Loucy (cell line): Measurements from ENCODE around the gene CPA4.

Experiments used
- H2AFZ ChIP-seq: fragments of 200-600 bp; sonication (generic); 2 replicates; pipeline ENCODE4 v1.6.0; 2016; ENCODE audit warnings: antibody characterized with exemption, mild to moderate bottlenecking, low read length, moderate library complexity
- H3F3A ChIP-seq: fragments of 200-600 bp; 2 replicates; pipeline ENCODE4 v1.6.0; 2016; ENCODE audit warnings: antibody characterized with exemption, low read depth, mild to moderate bottlenecking
- H3K27me3 ChIP-seq: fragments of 200-600 bp; sonication (generic); 2 replicates; pipeline ENCODE4 v1.6.1; 2014; ENCODE audit warnings: low read length, mild to moderate bottlenecking; ENCODE audit not compliant: insufficient read depth, poor library complexity, severe bottlenecking
- H3K36me3 ChIP-seq: fragments of 200-600 bp; sonication (generic); 2 replicates; pipeline ENCODE4 v1.6.1; 2016; ENCODE audit warnings: low read length; ENCODE audit not compliant: insufficient read depth
- H3K4me1 ChIP-seq: fragments of 200-600 bp; sonication (generic); 2 replicates; pipeline ENCODE4 v1.5.1; 2014; ENCODE audit warnings: low read length, mild to moderate bottlenecking; ENCODE audit not compliant: insufficient read depth, poor library complexity, severe bottlenecking
- H3K4me2 ChIP-seq: fragments of 200-600 bp; sonication (generic); 2 replicates; pipeline ENCODE4 v1.6.0; 2014; ENCODE audit warnings: antibody characterized with exemption, low read length, low read depth, mild to moderate bottlenecking; ENCODE audit not compliant: poor library complexity, severe bottlenecking
- H3K4me3 ChIP-seq: fragments of 200-600 bp; sonication (generic); 2 replicates; pipeline ENCODE4 v1.5.1; 2014; ENCODE audit warnings: low read length, mild to moderate bottlenecking, mixed read lengths; ENCODE audit not compliant: poor library complexity, severe bottlenecking
- H3K79me2 ChIP-seq: fragments of 200-600 bp; sonication (generic); 2 replicates; pipeline ENCODE4 v1.6.1; 2014; ENCODE audit warnings: low read length; ENCODE audit not compliant: insufficient read depth
- H3K9ac ChIP-seq: fragments of 200-600 bp; sonication (generic); 2 replicates; pipeline ENCODE4 v1.6.0; 2014; ENCODE audit warnings: mild to moderate bottlenecking, low read depth, low read length, moderate library complexity; ENCODE audit not compliant: poor library complexity, severe bottlenecking
- H3K9me2 ChIP-seq: fragments of 200-600 bp; sonication (generic); replicated peaks from 2 replicates; pipeline ENCODE4 v1.6.1; 2016; ENCODE audit warnings: low read depth, low read length, mixed read lengths
- H3K9me3 ChIP-seq: fragments of 200-600 bp; sonication (generic); 2 replicates; pipeline ENCODE4 v1.6.1; 2014; ENCODE audit warnings: mild to moderate bottlenecking, antibody characterized with exemption, low read length, low read depth; ENCODE audit not compliant: insufficient read depth
- H4K20me1 ChIP-seq: fragments of 200-600 bp; sonication (generic); 2 replicates; pipeline ENCODE4 v1.6.0; 2014; ENCODE audit warnings: antibody characterized with exemption, low read length, mild to moderate bottlenecking; ENCODE audit not compliant: insufficient read depth, poor library complexity, severe bottlenecking
- CTCF ChIP-seq: fragments of 200-600 bp; sonication (generic); conservative IDR thresholded peaks from 2 replicates; pipeline ENCODE4 v1.5.1; 2014; ENCODE audit warnings: mild to moderate bottlenecking, antibody characterized with exemption, low read length
- EZH2phosphoT487 ChIP-seq: fragments of 200-600 bp; IDR thresholded peaks from 2 replicates; pipeline ENCODE4 v1.6.1; 2018; ENCODE audit warnings: antibody characterized with exemption, mild to moderate bottlenecking, moderate library complexity, borderline replicate concordance

The CPA4 gene

GRCh38 chr7:130341882-130342281 is 48.9 kb downstream of the CPA4 start:
- H3K9ac ChIP-seq: no peak overlapping the region
- no peak overlapping the region for H3K4me2 ChIP-seq
- H3K4me3 ChIP-seq: no peak overlapping the region
- H4K20me1 ChIP-seq: no peaks in the 10 kb centered on the region
- no peak overlapping the region for H2AFZ ChIP-seq
- no peaks in the 10 kb centered on the region for H3K4me1 ChIP-seq
- no peaks in the 10 kb centered on the region for H3K79me2 ChIP-seq
- H3F3A ChIP-seq: no peaks in the 10 kb centered on the region
- H3K9me3 ChIP-seq: no peaks in the 10 kb centered on the region
- no peaks in the 10 kb centered on the region for H3K9me2 ChIP-seq
- H3K27me3 ChIP-seq: no peaks in the 10 kb centered on the region
- H3K36me3 ChIP-seq: no peaks in the 10 kb centered on the region
- TF ChIP-seq EZH2phosphoT487: no peak
- no peak for TF ChIP-seq CTCF

- no peaks in the 10 kb centered on the region for H3K36me3 ChIP-seq
- H3K9me3 ChIP-seq: no peaks in the 10 kb centered on the region
- no peaks in the 10 kb centered on the region for H3K9me2 ChIP-seq
- H3F3A ChIP-seq: no peaks in the 10 kb centered on the region
- H3K9ac ChIP-seq: no peak overlapping the region
- H4K20me1 ChIP-seq: no peaks in the 10 kb centered on the region
- no peaks in the 10 kb centered on the region for H3K27me3 ChIP-seq
- H2AFZ ChIP-seq: no peak overlapping the region
- H3K4me2 ChIP-seq: no peak overlapping the region
- H3K79me2 ChIP-seq: no peaks in the 10 kb centered on the region
- no peaks in the 10 kb centered on the region for H3K4me1 ChIP-seq
- H3K4me3 ChIP-seq: no peak overlapping the region
- no peak for TF ChIP-seq CTCF
- no peak for TF ChIP-seq EZH2phosphoT487
Observed at GRCh38 chr7:130342701-130343380, 49.9 kb downstream of the CPA4 start.

- Histone ChIP-seq H2AFZ (no peak within 1 kb of the TSS), H3K27me3 (no peaks in the 10 kb centered on the region), H3F3A (no peaks in the 10 kb centered on the region), H3K4me1 (no peaks in the 10 kb centered on the region), H4K20me1 (no peaks in the 10 kb centered on the region), H3K9me3 (no peaks in the 10 kb centered on the region), H3K36me3 (no peaks in the 10 kb centered on the region), H3K79me2 (no peaks in the 10 kb centered on the region), H3K9ac (no peak within 1 kb of the TSS), H3K9me2 (no peaks in the 10 kb centered on the region), H3K4me2 (no peak within 1 kb of the TSS), H3K4me3 (no peak within 1 kb of the TSS)
- no peak for TF ChIP-seq EZH2phosphoT487
Observed at GRCh38 chr7:130344271-130344866, 51.4 kb downstream of the CPA4 start, which contains the start of gene CPA5. Gene CPA5, plus strand, starts transcription at chr7:130344816. Its CDS starts 1,670 bp downstream, at chr7:130346486.
